ENCODE measurements around the gene MBTPS1.

DNA sequence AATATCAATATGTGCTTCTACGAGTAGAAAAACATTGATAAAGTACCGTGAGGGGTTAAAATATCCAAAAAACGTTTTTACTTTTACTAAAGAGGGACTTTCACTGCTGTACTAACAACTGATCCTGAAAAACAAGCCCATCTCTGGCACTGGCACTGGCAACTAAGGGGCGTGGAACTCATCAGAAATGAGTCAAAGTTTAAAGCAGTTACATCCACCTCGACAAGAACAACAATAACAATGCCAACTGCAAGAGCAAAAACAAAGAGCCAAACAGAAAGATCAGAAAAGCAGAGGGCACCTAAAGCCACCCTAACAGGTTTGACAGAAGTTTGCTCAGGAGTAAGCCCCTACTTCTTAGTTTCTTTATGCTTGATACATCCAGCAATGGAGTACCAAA lies 13.1 kb downstream of the MBTPS1 start:
- TF ChIP-seq, protein P1, sequence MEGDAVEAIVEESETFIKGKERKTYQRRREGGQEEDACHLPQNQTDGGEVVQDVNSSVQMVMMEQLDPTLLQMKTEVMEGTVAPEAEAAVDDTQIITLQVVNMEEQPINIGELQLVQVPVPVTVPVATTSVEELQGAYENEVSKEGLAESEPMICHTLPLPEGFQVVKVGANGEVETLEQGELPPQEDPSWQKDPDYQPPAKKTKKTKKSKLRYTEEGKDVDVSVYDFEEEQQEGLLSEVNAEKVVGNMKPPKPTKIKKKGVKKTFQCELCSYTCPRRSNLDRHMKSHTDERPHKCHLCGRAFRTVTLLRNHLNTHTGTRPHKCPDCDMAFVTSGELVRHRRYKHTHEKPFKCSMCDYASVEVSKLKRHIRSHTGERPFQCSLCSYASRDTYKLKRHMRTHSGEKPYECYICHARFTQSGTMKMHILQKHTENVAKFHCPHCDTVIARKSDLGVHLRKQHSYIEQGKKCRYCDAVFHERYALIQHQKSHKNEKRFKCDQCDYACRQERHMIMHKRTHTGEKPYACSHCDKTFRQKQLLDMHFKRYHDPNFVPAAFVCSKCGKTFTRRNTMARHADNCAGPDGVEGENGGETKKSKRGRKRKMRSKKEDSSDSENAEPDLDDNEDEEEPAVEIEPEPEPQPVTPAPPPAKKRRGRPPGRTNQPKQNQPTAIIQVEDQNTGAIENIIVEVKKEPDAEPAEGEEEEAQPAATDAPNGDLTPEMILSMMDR (IDR thresholded peaks at IDR 0.05 in 2 of 3, conservative IDR thresholded peaks at IDR 0.05 in 1 of 3; ENCODE audit: insufficient read depth in 2 of 3, low read depth in 1 of 3, low read length in 3 of 3): no peak
- TF ChIP-seq EZH2 (IDR thresholded peaks at IDR 0.05; ENCODE audit: borderline replicate concordance, low read depth, low read length): no peak
